IMR-90 (cell line): ENCODE data around the gene ZBTB25.

Experiments
- BHLHE40 ChIP-seq: fragments of 150-350 bp; IDR thresholded peaks from 2 replicates; pipeline ENCODE4 v1.6.1; 2016; ENCODE audit warnings: mild to moderate bottlenecking, low read depth, low read length
- CEBPB ChIP-seq: IDR thresholded peaks from 2 replicates; pipeline ENCODE4 v1.6.1; 2012; ENCODE audit warnings: low read depth, low read length, improper control_type of control experiment
- MAFK ChIP-seq: IDR thresholded peaks from 2 replicates; pipeline ENCODE4 v1.6.1; 2012; ENCODE audit warnings: low read depth, low read length, improper control_type of control experiment
- POLR2A ChIP-seq: IDR thresholded peaks from 2 replicates; pipeline ENCODE4 v1.6.1; 2012; ENCODE audit warnings: mild to moderate bottlenecking, low read depth, low read length
- RCOR1 ChIP-seq: IDR thresholded peaks from 2 replicates; pipeline ENCODE4 v1.6.1; 2012; ENCODE audit warnings: mild to moderate bottlenecking, low read length, improper control_type of control experiment; ENCODE audit not compliant: insufficient replicate concordance
- SMC3 ChIP-seq: fragments of 150-350 bp; IDR thresholded peaks from 2 replicates; pipeline ENCODE4 v1.6.1; 2016; ENCODE audit warnings: low read depth, mild to moderate bottlenecking, antibody characterized with exemption, low read length, moderate library complexity
- TF ChIP-seq, protein P1 (sequence below): conservative IDR thresholded peaks from 2 replicates; pipeline ENCODE4 v1.5.1; 2012; ENCODE audit warnings: mild to moderate bottlenecking, low read depth, low read length, improper control_type of control experiment

DNA sequence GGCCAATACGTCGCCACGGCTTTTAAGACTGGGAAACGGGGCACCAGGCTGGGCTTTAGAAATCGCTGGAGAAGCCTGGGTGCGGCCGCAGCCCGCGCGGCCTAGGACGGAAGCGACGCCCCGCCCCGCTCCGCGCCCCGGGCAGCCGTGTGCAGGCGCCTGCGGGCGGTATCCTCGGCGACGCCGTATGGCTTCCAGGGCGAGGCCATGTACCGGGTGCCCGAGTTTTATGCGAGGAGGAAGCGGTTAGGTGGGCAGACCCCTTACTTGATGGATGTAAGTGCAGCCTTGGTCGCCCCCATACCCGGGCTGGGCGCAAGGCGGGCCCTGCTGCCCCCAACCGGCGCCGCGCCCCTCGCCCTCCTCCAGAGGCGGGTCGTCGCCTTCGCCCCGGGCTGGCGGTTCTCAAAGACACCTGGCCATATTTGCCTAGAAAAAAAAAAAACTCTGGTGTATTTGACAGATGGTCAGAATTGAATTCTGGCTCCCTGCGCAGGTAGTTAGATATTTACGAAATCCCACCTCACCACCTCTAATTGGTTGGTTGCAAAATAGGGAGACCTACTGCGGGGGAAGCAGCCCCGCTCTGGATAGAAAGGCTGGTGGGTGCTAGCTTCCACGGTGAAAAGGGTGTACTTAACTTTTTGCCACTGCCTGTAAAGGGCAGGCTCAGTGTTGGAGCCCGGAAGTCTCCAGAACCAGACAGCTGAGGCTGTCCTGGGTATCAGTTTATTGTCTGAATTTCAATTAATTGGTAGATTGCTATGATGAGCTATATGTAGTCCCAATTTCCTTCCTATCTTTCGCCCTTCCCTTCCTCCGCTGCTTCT, 46.4 kb upstream of the ZBTB25 start, which contains the start of gene PPP1R36:
- TF ChIP-seq, protein P1, sequence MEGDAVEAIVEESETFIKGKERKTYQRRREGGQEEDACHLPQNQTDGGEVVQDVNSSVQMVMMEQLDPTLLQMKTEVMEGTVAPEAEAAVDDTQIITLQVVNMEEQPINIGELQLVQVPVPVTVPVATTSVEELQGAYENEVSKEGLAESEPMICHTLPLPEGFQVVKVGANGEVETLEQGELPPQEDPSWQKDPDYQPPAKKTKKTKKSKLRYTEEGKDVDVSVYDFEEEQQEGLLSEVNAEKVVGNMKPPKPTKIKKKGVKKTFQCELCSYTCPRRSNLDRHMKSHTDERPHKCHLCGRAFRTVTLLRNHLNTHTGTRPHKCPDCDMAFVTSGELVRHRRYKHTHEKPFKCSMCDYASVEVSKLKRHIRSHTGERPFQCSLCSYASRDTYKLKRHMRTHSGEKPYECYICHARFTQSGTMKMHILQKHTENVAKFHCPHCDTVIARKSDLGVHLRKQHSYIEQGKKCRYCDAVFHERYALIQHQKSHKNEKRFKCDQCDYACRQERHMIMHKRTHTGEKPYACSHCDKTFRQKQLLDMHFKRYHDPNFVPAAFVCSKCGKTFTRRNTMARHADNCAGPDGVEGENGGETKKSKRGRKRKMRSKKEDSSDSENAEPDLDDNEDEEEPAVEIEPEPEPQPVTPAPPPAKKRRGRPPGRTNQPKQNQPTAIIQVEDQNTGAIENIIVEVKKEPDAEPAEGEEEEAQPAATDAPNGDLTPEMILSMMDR: no peak
- no peak for TF ChIP-seq POLR2A
- no peak for TF ChIP-seq SMC3
- no peak for TF ChIP-seq RCOR1
- no peak for TF ChIP-seq CEBPB
- no peak for TF ChIP-seq MAFK
- TF ChIP-seq BHLHE40: no peak
